Ramos (cell line): ENCODE results near the gene PALMD.

Source experiments
- in situ Hi-C: fragments of 300-500 bp; cut with MboI; formaldehyde crosslinking; loops from one replicate; pipeline ENCODE4 v1.14.3; 2022; ENCODE audit warnings: low sequenced_read_pairs; ENCODE audit not compliant: unreplicated experiment

PALMD gene

DNA sequence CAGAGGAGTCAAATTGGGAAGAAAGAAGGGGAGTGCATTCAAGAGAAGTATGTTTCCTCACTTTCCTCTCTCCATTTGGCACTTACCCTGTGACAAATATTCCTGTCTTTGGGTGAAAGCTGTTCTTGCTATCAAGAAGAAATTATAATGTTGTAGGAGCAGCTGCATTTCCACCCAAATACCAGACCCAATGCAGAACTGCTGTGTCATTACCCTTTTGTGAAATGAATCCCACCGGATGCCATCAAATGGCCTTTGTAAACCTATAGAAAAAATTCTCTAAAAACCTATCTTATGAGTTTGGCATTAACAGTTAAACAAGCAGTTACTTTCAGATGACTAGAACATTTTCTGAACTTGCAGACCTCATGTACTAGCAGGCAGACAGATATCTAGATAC is 16.7 kb upstream of the PALMD start:
- in situ Hi-C loops = no loop called here

DNA sequence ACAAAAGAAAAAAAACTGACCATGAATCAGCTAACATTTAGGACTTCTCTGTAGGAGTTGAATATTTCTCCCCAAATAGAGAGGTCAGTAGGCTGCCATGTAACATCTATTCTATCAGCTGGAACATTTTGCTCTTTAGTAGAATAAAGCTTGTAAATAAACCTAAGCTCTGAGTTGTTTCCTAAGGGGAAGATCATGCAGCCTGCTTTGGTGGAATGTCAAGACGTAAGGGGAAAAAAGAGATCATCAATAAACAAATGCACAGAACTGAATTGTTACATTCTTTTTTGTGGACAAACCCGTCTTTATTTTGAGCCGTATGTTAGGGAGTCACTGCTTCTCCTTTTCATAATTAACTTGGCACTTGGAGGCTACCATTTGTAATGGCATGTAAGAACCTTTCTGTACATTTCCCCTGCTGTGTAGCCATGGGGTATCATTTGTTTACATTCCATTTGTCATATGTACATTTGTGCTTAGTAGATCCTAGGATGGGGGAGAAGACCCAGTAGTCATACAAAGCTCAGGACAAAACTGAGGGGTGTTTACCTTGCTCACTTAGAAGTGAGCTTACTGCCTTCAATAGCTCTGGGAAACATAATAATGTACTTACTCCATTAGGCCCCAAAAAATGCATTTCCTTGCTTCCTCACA is 10.8 kb upstream of the PALMD start:
- in situ Hi-C loops = no loop called here

DNA sequence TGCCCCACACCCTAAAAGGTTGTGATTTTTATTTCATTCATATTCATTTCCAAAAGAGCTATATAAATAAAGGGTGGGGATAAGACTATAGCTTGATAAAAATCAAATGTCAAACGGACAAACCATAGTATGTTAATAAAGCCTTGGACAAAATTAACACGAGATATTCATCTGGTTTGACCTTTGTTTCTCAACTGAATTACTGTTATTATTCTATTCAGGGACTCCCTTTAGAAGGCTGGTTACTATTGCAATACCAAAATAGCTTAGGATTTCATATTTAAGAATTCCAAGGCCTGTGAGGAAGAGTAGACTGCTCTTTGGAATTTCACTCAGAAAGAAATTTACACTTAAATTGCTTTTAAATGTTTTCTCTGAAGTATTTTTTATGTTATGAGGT is 10.2 kb upstream of the PALMD start:
- in situ Hi-C loops = no loop called here

DNA sequence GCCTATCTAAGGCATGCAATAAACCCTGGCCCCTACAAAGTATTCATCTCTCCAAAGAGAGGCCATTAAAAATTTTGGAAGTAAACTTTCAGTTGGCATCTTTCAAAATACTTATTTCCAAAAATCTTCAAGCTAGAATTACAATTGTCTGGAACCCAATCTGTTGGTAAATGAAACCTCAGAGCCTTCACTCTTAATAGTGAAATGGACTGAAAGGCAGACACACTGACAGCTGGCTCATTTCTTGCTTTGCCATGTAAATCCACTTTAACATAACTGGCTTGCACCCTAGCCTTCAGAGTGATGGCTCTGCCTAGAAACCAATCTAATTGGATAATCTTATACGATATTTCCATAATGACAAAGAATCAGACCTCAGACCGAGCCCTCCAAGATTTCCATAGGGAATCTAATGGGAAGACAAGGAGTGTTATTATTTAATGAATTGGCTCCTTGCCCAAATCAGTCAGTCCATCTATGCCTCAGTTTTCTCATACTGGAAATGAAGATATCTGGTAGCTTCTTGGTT is 9.2 kb upstream of the PALMD start:
- in situ Hi-C loops = no loop called here

DNA sequence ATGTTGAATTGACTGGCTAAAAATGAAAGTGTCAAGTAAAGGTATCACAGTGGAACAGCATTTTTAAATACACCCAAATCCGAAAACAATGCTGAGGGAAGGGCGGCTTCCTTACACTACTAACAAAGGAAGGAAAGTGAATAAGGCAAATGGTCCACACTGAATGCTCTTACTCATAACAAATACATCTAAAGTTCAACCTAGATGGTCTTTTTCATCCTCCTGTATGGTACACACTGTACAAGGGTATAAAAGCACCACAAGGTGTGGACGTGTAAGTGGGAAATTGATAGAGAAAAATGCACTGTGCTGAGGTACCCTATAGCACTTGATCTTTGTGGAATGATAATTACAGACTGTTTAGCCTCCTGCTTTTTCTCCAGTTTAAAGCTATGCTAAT is 7.1 kb upstream of the PALMD start:
- in situ Hi-C loops = no loop called here

DNA sequence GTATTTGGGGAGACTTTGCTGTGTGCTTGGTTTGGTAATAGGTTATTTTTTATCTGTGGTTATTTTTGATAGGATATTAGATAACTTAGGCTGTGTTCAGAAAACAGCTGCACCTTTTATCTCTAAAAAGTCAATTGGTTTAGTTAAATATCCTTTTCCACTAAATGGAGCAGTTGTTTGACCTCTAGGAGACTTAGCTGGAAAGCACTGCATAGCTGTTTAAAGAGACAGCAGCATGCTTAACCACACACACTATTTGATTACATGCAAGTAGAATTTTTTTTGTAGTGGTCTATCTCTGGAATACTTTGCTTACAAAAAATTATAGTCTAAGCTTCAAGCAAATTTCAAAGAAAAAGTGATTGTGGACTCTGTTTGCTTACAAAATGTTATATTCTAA is 6.5 kb upstream of the PALMD start:
- in situ Hi-C loops = no loop called here

DNA sequence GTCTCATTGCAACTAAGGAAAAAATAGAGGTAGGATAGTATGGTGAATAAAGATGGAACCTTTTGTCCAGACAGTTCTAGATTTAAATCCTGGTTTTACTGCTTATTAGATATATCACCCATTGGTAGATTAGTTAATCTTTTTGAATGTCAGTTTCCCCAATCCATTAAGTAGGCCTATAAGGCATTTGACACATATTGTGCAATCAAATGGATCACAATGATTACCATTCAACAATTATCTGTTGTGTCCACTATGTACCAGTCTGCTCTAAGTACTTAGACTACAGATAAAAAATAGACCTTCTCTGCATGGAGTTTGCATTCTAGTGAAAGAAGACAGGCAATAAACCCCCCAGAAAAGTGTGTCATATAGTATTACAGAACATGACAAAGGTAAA is 6.0 kb upstream of the PALMD start:
- in situ Hi-C loops = no loop called here

DNA sequence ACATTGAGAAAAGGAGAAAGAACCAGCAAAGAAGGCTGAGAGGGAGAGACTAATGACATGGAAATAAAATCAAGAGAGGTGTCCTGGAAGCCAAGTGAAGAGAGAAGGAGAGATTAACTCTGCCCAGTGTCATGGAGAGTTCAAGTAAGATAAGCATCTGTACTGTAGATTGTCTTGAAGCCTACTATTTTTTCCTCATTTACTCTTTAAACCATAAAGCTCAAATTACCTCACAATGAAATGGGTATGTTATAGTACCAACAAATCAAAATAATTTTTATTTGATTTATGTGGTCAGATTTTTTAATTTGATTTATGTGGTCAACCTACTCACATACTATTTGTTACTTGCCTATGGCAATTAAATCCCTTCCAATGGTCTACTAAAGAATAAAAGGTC is 5.2 kb upstream of the PALMD start:
- in situ Hi-C loops = no loop called here

DNA sequence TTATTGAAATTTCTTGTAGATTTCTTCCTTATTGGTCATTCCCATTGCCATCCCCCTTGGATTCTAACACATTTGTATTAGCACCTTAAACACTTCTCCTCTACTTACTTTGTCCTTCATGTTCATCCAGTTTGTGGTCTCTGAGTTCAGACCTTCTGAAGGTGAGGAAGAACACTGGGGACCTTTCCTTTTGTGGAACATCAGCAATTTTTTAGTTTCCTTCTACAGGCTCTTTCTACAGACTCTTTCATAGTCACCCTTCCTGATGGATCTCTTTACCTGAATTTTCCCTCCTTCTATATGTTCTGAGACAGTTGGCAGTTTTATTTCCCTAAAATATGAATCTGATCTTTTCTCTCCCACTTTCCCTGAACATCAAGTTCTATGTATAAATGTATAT is 4.4 kb upstream of the PALMD start:
- in situ Hi-C loops = no loop called here

DNA sequence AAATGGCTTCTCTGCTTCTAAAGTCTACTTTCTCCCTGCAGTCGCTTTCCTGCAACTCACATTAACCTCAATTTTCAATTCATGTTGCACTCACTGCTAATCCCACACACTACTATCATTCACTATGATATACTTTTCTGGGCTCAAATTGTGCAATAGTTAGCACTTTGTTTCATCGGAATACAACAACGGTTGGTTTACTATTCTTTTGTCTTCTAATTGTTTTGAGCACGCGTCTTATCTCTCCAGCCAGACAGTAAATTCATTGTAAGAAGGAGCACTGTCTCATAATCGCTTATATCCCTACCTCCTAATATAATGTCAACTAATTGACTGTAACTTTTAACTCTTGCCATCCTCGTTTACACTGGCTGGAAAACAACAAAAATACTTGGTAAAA is 3.9 kb upstream of the PALMD start:
- in situ Hi-C loops = no loop called here

DNA sequence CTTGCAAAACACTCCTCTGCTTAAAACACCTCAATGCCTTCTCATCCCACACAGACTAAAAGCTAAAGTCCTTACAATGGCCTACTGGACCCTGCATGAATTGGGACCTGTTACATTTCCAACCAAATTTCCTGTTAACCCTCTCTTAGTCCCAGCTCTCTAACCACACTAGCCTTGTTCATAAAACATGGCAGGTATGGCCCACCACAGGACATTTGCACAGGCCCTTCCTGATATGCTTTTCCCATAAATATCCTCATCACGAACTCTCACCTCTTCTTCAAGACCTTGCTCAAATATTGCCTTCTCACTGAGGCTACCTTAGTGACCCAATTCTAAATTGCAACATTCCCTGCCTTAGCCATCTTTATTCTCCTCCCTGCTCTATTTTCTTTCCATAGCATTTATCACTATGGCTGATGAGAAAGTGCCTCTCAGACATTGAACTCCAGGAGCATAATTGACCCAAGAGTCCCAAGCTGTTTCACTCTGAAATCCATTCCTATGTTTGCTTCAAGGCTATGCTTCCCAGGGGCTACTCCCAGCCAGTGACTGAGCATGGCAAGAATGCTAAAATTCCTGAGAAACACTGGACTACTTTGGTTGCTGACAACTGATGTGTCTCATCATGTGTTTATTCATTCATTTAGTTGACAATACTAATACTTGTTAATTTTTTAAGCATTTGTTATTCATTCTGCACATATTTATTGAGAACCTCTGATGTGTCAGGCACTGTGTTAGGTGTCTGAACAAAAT is 2.7 kb upstream of the PALMD start:
- in situ Hi-C loops = no loop called here

DNA sequence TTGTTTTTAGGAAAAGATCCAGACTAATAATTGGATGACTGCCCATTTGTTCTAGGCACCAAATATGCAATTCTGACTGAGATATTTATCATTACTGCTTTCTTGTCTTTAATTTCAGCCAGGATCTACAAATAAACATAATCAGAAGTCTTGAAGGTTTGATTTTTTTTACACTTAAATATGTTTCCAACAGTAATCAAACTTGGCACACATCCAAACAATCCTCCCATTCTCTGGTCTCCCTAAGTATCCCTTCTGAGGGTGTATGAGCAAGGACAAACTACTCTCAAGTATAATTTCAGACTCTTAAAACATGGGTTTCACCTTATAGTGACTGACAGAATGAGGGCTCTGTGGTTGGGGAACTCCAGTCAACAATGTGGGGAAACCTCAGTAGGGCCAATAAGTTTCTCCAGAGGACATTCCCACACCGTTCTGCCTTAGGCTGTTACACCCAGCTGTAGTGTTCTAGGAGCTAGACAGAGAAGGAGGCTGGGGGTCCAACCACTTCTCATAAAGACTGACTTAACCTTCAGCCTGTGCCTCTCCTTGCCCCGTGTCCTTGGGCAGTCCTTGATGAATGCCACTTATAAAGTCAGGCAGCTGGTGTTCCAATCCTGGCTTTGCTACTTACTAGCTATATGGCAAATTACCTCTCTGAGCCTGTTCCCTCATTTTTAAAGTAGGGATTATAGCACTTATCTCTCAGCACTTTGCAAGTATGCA is 1.5 kb upstream of the PALMD start:
- in situ Hi-C loops = no loop called here

DNA sequence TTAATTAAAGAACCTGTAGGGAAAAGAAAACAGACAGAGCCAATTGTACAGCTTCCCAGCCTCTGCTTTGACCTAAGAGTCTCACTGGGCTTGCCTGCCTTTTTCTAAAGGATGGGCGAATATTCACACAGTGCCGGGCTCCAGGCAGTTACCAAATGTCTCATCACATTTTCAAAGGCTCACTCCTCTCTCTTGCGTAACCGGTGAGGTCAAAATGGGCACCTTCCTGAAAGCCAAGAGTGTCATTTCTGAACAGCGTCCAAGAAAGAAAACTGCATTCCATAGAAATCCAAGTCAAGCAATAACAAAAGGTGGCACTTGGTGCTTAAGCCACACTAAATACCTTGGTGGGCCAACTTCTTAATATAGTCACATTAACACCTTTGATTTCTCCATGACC is 710 bp upstream of the PALMD start:
- in situ Hi-C loops = no loop called here

DNA sequence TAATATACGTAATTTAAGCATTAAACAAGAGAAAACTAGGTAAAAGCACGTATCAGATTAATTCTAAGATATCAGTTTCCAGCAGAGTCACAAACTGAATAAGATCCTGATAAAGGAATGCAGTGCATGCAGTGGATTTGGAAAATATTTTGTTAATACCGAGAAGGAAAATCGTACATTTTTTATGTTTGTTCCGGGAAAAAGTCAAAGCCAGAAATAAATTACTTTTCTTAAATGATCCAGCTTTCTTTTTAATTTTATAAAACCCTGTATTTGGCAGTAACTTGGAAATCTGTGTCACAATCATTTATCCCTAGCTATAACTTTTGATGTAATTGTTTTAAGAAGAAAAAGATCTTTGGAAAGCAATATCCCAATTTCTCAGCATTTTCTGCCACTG is 955 bp downstream of the PALMD start:
- in situ Hi-C loops = no loop called here

DNA sequence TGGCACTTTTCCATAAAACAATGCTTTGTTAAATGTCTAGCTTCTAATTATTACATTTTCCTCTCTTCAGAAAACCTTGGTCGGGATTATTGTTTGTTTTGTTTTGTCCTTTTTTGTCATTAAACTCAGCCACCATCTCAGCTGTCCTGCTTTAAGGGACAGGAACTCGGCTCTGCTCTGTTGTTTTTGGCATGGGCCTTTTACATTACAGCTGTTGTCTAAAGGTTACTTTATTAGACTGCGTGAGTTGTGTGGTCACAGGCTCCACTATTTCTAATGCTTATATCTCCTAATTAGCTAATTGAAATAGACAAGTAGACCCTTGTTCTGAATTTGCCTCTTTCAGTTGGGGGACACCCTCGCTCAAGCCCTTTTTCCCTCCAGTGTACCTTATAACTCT is 1.6 kb downstream of the PALMD start:
- in situ Hi-C loops = no loop called here

DNA sequence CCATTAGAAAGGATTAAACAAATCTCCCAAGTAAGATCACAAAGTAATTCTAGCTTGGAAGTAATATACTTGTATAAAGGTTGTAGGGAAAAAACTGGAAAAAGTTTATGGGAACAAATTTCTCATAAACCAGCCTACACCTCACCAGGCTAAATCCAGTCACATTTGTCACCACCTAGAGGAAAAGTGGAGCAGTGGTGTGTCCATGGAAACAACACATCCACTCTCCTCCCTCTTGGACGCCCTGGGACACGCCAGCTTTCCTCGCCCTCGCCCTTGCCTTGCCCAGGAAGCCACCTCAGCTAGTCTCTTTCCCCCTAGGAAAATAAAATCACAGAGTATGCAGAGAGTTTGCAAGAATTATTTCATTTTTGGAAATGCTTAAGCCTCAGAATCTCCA is 2.2 kb downstream of the PALMD start:
- in situ Hi-C loops = no loop called here

DNA sequence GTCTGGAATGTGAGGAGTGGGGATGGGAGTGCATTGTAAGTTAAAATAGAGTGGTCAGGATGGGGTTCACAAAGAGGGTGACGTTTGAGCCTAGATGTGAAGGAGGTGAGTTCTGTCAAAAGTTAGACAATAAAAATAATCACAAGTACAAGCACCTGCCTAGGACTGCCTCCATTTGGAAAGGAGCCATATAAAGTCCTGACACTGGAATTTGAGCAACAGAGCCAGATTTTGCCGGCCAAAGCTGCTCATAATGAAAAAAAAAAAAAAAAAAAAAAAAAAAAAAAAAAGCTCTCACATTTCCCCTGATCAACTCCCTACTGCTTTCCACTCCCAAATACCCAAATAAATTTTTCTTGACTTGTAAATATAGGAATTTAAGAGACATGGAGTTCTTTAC is 4.1 kb downstream of the PALMD start:
- in situ Hi-C loops = no loop called here

DNA sequence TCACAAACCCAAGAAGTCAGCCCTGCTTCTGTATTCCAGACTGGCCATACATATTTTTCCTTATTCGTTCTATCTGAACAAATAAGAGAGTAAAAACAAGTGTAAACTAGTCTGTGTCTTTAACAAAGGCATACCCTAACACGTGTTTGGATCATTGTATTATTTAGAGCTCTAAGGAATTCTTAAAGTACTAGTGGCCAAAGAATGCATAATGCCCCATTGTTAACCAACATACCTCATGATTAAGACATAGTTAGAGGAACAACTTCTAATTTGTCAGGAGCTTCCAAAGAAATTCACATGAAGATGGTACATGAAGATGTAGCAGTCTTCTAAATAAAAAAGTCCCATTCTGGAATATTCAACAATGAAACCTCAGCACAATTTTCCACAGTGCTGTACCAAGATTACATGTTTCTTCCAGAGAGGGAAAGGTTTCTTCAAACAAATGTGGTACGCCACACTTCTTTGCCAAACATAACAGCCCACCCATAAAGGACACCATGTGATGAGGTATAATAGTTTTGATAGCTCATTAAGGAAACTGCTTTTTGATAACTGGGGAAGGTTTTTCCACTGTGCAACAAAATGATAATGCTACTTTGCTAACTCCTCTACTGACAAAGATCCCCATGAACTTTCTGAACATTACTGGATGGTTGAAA is 5.0 kb downstream of the PALMD start:
- in situ Hi-C loops = no loop called here

DNA sequence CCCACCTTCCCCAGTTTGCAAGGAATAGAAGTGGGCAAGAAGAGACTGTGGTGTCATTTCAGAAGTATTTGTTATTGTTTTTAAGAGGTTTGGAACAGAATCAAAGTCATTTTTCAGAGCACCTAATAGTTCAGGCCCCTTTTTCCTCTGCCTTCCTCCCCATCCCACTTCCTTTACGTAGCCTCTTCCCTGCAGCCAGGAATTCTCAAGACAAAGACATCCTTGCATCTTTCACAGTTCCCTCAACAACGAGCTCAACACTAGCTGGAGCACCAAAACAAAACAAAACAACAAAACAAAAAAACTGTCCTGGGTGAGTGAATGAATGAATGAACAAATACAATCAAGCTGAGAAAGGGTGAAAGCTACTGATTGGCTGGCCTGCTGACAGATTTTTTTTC is 7.0 kb downstream of the PALMD start:
- in situ Hi-C loops = no loop called here

DNA sequence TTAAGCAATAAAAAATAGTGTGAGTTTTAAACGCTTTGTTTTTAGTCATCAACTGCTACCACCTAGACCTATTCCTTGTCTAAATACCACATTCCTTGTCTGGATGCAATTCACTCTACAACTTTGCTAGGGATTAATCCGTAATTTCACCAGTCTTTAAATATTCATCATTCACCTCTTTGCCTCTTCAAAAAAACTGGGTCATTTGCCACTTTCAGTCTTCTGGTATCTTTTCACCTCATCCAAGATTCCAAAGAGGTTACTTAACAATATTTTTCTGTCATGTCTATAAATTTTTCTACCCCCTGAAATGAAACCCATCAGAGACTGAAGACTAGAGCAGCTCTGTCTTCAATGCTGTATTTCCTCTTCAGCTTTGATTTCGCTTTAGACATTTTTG is 9.5 kb downstream of the PALMD start:
- in situ Hi-C loops = no loop called here

DNA sequence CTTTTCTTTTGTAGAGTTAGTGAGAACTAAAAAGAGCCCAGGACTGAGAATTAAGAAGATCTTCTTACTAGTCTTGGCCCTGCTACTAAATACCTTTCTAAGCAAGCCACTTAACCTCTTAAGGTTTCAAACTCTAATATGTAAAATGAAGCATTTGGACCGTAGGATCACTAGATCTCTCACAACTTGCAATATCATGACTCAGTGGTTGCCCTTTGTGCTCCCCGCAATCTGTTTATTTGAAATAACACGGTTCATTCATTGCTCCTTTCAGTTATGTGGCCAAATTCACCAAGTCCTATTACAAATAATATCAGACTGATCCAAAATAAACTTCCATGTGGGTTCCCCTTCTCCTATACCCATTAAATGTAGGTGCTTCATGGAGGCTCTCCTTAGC is 10.8 kb downstream of the PALMD start:
- in situ Hi-C loops = no loop called here
